Measurements from ENCODE around the gene SLC12A7. TPM values are rescaled to one million over a fixed set of nuclear protein-coding genes. Genes with fewer than 3 reads are reported as not detected.

SLC12A7 gene
- total RNA-seq, 1 experiment from 2014 or later: 30.8 TPM

- Histone ChIP-seq H3K56ac (ENCODE audit: insufficient read length, low read depth, low read length) (no peak overlapping the region), H2BK12ac (ENCODE audit: insufficient read length, low read depth, low read length) (no peak overlapping the region), H3T11ph (ENCODE audit: low read length) (no peak overlapping the region), H2BK5ac (ENCODE audit: insufficient read length, low read length) (no peak overlapping the region), H3K79me2 (ENCODE audit: insufficient read depth, low read length) (no peaks in the 10 kb centered on the region), H3K18ac (ENCODE audit: insufficient read length, low read depth, low read length) (no peak overlapping the region), H3K4me1 (ENCODE audit: insufficient read depth, low read length) (no peaks in the 10 kb centered on the region), H2BK20ac (ENCODE audit: low read depth, low read length, poor library complexity, severe bottlenecking) (no peak overlapping the region), H4K20me1 (ENCODE audit: control insufficient read depth, insufficient read depth, insufficient read length) (no peaks in the 10 kb centered on the region), H2BK15ac (ENCODE audit: low read depth, low read length) (no peak overlapping the region), H3K4me2 (ENCODE audit: insufficient read depth, insufficient read length, low read length) (no peak overlapping the region), H4K91ac (ENCODE audit: insufficient read length, low read depth, low read length) (no peak overlapping the region), H2AK5ac (ENCODE audit: insufficient read length, low read length) (no peak overlapping the region), H3K27ac (ENCODE audit: insufficient read length, low read depth, low read length) (no peak overlapping the region), H3K27me3 (ENCODE audit: insufficient read depth, low read length) (no peaks in the 10 kb centered on the region), H4K5ac (ENCODE audit: insufficient read length, low read depth, low read length) (no peak overlapping the region), H3K14ac (ENCODE audit: insufficient read depth, low read length) (peak overlapping the region; percentile 44; the same call in 1 of the 2 replicates), H3K4ac (ENCODE audit: low read depth, low read length) (no peak overlapping the region), H3K9ac (ENCODE audit: extremely low read depth, insufficient read length, low read length) (no peak overlapping the region), H3K79me1 (ENCODE audit: insufficient read depth, low read depth, low read length, poor library complexity, severe bottlenecking) (no peaks in the 10 kb centered on the region), H4K8ac (replicated peaks; ENCODE audit: insufficient read length, low read depth, low read length) (no peak overlapping the region), H2AFZ (ENCODE audit: low read length) (no peak overlapping the region), H3K23ac (ENCODE audit: insufficient read length, low read depth, low read length) (no peak overlapping the region), H2BK120ac (ENCODE audit: low read depth, low read length, poor library complexity, severe bottlenecking) (no peak overlapping the region), H3K23me2 (ENCODE audit: insufficient read length, low read depth, low read length, poor library complexity, severe bottlenecking) (no peaks in the 10 kb centered on the region), H3K9me3 (ENCODE audit: control insufficient read depth, low read depth, low read length) (no peaks in the 10 kb centered on the region)
- Mint-ChIP-seq H3K4me1 (peaks cover 0 to 10% of the 10 kb centered on the region in 2 experiments; a peak in 1 of 4 replicates), H3K27me3 (ENCODE audit: low read depth) (no peaks in the 10 kb centered on the region; the same call in 1 of the 2 replicates), H3K9me3 (no peaks in the 10 kb centered on the region), H3K36me3 (ENCODE audit: insufficient read depth in 1 of 3, low read depth in 3 of 3) (peaks cover 0 to 2% (median 0%) of the 10 kb centered on the region in 3 experiments; a peak in 1 of 7 replicates), H3K27ac (0 out of 7 replicates have a peak overlapping the region, but pooled peaks of 1 of the 3 experiments have one; percentile 39), H3K4me3 (no peak overlapping the region)
- WGBS (ENCODE audit: extremely low coverage, insufficient read length, low lambda C conversion rate): no CpG with 5 or more reads among the region's 19 CpGs
- DNase-seq: no peak
- TF ChIP-seq CTCF (conservative IDR thresholded peaks at IDR 0.05): no peak
These were observed 80.4 kb downstream of the SLC12A7 start for GRCh38 chr5:1031306-1031959.

All from H9 (cell line).